ENCODE data around the gene AKT2. TPM values are rescaled to one million over a fixed set of nuclear protein-coding genes. Genes with fewer than 3 reads are reported as not detected.
A peak's percentile ranks its signal among the peaks of the same experiment; 100 is the strongest.

AKT2 gene
- total and polyA plus RNA-seq, 10 of the 15 experiments (the other 5 are each of a cell fraction or from before 2014, with no cell fraction given): 1.0 to 185 (median 71.5) TPM

DNA sequence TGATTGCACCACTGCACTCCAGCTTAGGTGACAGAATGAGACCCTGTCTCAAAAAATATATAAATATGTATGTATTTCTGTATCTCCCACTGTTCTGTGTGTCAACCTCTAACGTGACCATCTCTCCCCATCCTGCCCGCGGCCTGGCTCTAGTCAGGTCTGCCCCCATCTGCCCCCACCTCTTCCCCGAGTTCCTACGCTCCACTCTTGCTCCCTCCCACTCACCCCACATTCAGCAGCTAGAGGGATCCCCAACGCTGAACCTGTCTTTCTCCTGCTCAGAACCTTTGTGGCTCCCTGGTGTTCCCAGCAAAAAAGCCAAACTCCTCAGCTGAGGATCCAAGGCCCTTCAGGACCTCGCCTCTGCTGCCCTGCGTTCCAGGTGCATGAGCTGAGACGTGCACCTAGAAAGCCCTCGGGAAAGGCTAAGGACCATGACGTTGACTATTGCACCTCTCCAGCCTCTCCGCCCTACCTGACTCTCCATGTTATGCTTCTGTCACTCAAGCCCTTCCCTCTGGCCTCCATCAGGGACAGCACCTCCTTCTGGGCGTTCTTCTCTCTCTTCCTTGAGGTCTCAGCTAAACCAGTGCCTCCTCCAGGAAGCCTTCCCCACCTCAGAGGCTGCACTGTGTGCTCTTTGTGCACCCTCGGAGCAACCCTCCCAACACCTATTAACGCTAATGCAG, 18.1 kb downstream of the AKT2 start:
- ATAC-seq (no peak), DNase-seq (ENCODE audit: low read depth, low spot score) (no peak), FAIRE-seq (no peak)
- Histone ChIP-seq H4K20me1 (ENCODE audit: control insufficient read depth, insufficient read depth) (no peaks in the 10 kb centered on the region; the same call in 1 of the 2 replicates), H3K9ac (ENCODE audit: control insufficient read depth, insufficient read depth, low read length) (no peak overlapping the region), H3K27ac (ENCODE audit: control insufficient read depth, insufficient read depth) (no peak overlapping the region), H2AFZ (ENCODE audit: control insufficient read depth, low read depth, low read length) (no peak overlapping the region), H3K9me3 (replicated peaks; ENCODE audit: control insufficient read depth, insufficient read depth, low read length) (no peaks in the 10 kb centered on the region; the same call in 2 of the 3 replicates), H3K4me1 (ENCODE audit: control insufficient read depth, insufficient read depth, low read length) (peaks cover 6% of the 10 kb centered on the region; the same call in 1 of the 2 replicates), H3K27me3 (replicated peaks in 1 of 2; ENCODE audit: control insufficient read depth in 2 of 2, insufficient read depth in 2 of 2, low read length in 1 of 2) (no peaks in the 10 kb centered on the region), H3K79me2 (ENCODE audit: control insufficient read depth, insufficient read depth, low read length) (peaks cover 34% of the 10 kb centered on the region), H3K4me3 (no peak overlapping the region), H3K4me2 (ENCODE audit: control insufficient read depth, insufficient read depth) (no peak overlapping the region), H3K36me3 (ENCODE audit: control insufficient read depth in 2 of 2, insufficient read depth in 2 of 2, low read length in 1 of 2) (peaks cover 25 to 29% of the 10 kb centered on the region in 2 experiments)
- ChIA-PET POLR2A (no interaction called here), CTCF (interaction anchor here (1.0 kb wide), 1 partner anchor 38 kb away, joined by 5 read pairs; no protein-coding TSS in a partner anchor), RAD21 (ENCODE audit: unreplicated experiment) (no interaction called here), SMC1A (ENCODE audit: uncharacterized antibody, unreplicated experiment) (no interaction called here)
- WGBS (ENCODE audit: insufficient coverage, insufficient replicate concordance, low lambda C conversion rate, missing lambda C conversion rate): 94% methylated on average over 15 of the region's 15 CpGs
- intact Hi-C loops (cut with micrococcal nuclease; ENCODE audit: unreplicated experiment): no loop called here
- in situ Hi-C loops (cut with MboI): no loop called here
- no TSS peak for BruUV-seq (replicated peaks)
- no peak for TF ChIP-seq ZNF274 (IDR thresholded peaks at IDR 0.05; ENCODE audit: insufficient read depth, insufficient read length)
- no peak for TF ChIP-seq KLF5 (IDR thresholded peaks at IDR 0.05; ENCODE audit: partially characterized antibody)
- no peak for TF ChIP-seq IRF4 (IDR thresholded peaks at IDR 0.05; ENCODE audit: low read depth, low read length)
- TF ChIP-seq HDAC6 (IDR thresholded peaks at IDR 0.05; ENCODE audit: unreplicated experiment): no peak
- TF ChIP-seq SUZ12 (IDR thresholded peaks at IDR 0.05; ENCODE audit: unreplicated experiment): no peak
- peak; percentile 11; the same call in 1 of the 2 replicates for TF ChIP-seq POLR2AphosphoS5 (IDR thresholded peaks at IDR 0.05; ENCODE audit: low read length)

- SMC1A ChIA-PET (ENCODE audit: uncharacterized antibody, unreplicated experiment): no interaction called here
- H3K4me1 ChIP-seq (ENCODE audit: control insufficient read depth, insufficient read depth, low read length): peaks cover 6% of the 10 kb centered on the region; the same call in 1 of the 2 replicates
- H2AFZ ChIP-seq (ENCODE audit: control insufficient read depth, low read depth, low read length): no peak overlapping the region
- no peak for FAIRE-seq
- no peak overlapping the region for H3K27ac ChIP-seq (ENCODE audit: control insufficient read depth, insufficient read depth)
- no peak overlapping the region for H3K9ac ChIP-seq (ENCODE audit: control insufficient read depth, insufficient read depth, low read length)
- intact Hi-C loops (cut with micrococcal nuclease; ENCODE audit: unreplicated experiment) (no loop called here), in situ Hi-C loops (cut with MboI) (no loop called here)
- H3K79me2 ChIP-seq (ENCODE audit: control insufficient read depth, insufficient read depth, low read length): peaks cover 29% of the 10 kb centered on the region
- RAD21 ChIA-PET (ENCODE audit: unreplicated experiment): no interaction called here
- 98% methylated on average over 17 of the region's 17 CpGs for WGBS (ENCODE audit: insufficient coverage, insufficient replicate concordance, low lambda C conversion rate, missing lambda C conversion rate)
- CTCF ChIA-PET: no interaction called here
- BruUV-seq (replicated peaks): no TSS peak
- peaks cover 25 to 29% of the 10 kb centered on the region in 2 experiments for H3K36me3 ChIP-seq (ENCODE audit: control insufficient read depth in 2 of 2, insufficient read depth in 2 of 2, low read length in 1 of 2)
- no peaks in the 10 kb centered on the region; the same call in 2 of the 3 replicates for H3K9me3 ChIP-seq (replicated peaks; ENCODE audit: control insufficient read depth, insufficient read depth, low read length)
- POLR2A ChIA-PET: interaction anchor here (0.5 kb wide), 1 partner anchor 20 kb away, joined by 3 read pairs; no protein-coding TSS in a partner anchor
- no peak overlapping the region for H3K4me3 ChIP-seq
- H4K20me1 ChIP-seq (ENCODE audit: control insufficient read depth, insufficient read depth): no peaks in the 10 kb centered on the region; the same call in 1 of the 2 replicates
- no peaks in the 10 kb centered on the region for H3K27me3 ChIP-seq (replicated peaks in 1 of 2; ENCODE audit: control insufficient read depth in 2 of 2, insufficient read depth in 2 of 2, low read length in 1 of 2)
- no peak for DNase-seq (ENCODE audit: low read depth, low spot score)
- ATAC-seq: no peak
- no peak overlapping the region for H3K4me2 ChIP-seq (ENCODE audit: control insufficient read depth, insufficient read depth)
- TF ChIP-seq SREBF2 (IDR thresholded peaks at IDR 0.05; ENCODE audit: low read length) (no peak), SMAD1 (IDR thresholded peaks at IDR 0.05; ENCODE audit: low read depth, partially characterized antibody) (no peak), CHD1 (IDR thresholded peaks at IDR 0.05; ENCODE audit: low read depth, low read length) (no peak), JUND (IDR thresholded peaks at IDR 0.05; ENCODE audit: low read depth, low read length) (no peak), CHD2 (IDR thresholded peaks at IDR 0.05; ENCODE audit: borderline replicate concordance, low read depth, low read length) (no peak), USF2 (IDR thresholded peaks at IDR 0.05; ENCODE audit: borderline replicate concordance, low read depth, low read length) (no peak), CREB1 (IDR thresholded peaks at IDR 0.05; ENCODE audit: low read depth) (no peak), ASH2L (IDR thresholded peaks at IDR 0.05; ENCODE audit: borderline replicate concordance, low read depth) (no peak), RAD51 (IDR thresholded peaks at IDR 0.05) (no peak)
Measured at GRCh38 chr19:40266119-40266518, 19.0 kb downstream of the AKT2 start.

Measured in GM12878 (cell line).